NCI-H2227 (cell line): ENCODE results near the gene C16orf87.
A peak's percentile ranks its signal among the peaks of the same experiment; 100 is the strongest.
"Not testable (repeated sequence)": the region's sequence is repeated elsewhere in the genome, so short reads cannot be mapped to it uniquely, and the experiment has no call there.

ENCODE experiments used
- DNase-seq: peaks from one replicate; lab custom pipeline; 2025; ENCODE audit not compliant: unreplicated experiment; lab: John Stamatoyannopoulos, UW

Gene C16orf87

GRCh38 chr16:46830902-46831647 lies at the start of gene C16orf87:
Gene C16orf87, minus strand, starts transcription at chr16:46831180. Its CDS starts 31 bp downstream, at chr16:46831149.
- peak; percentile 94 for DNase-seq

- no peak for DNase-seq
Measured at GRCh38 chr16:46875243-46875642, 44.3 kb upstream of the C16orf87 start.

GRCh38 chr16:46873201-46873600 lies 42.2 kb upstream of the C16orf87 start:
- DNase-seq = no peak

GRCh38 chr16:46871597-46871996 lies 40.6 kb upstream of the C16orf87 start:
- DNase-seq = no peak

GRCh38 chr16:46868891-46869290 lies 37.9 kb upstream of the C16orf87 start:
- DNase-seq = not testable (repeated sequence)

GRCh38 chr16:46867486-46867885 lies 36.5 kb upstream of the C16orf87 start:
- not testable (repeated sequence) for DNase-seq

GRCh38 chr16:46866286-46866685 lies 35.3 kb upstream of the C16orf87 start:
- no peak for DNase-seq

GRCh38 chr16:46862555-46863447 lies 31.8 kb upstream of the C16orf87 start:
- no peak for DNase-seq

- DNase-seq = no peak
Measured at GRCh38 chr16:46859719-46860152, 28.8 kb upstream of the C16orf87 start.

GRCh38 chr16:46858151-46858550 lies 27.2 kb upstream of the C16orf87 start:
- DNase-seq = no peak

- peak; percentile 78 for DNase-seq
Measured at GRCh38 chr16:46857368-46857945, 26.5 kb upstream of the C16orf87 start.

GRCh38 chr16:46855389-46855788 lies 24.4 kb upstream of the C16orf87 start:
- no peak for DNase-seq

- DNase-seq = no peak
Measured at GRCh38 chr16:46854846-46855245, 23.9 kb upstream of the C16orf87 start.

GRCh38 chr16:46853713-46854443 lies 22.9 kb upstream of the C16orf87 start:
- peak; percentile 80 for DNase-seq

GRCh38 chr16:46852130-46852529 lies 21.1 kb upstream of the C16orf87 start:
- peak; percentile 3 for DNase-seq

- DNase-seq = no peak
Measured at GRCh38 chr16:46850619-46851555, 19.9 kb upstream of the C16orf87 start.

- no peak for DNase-seq
Measured at GRCh38 chr16:46848768-46849764, 18.1 kb upstream of the C16orf87 start.

GRCh38 chr16:46845952-46846351 lies 15.0 kb upstream of the C16orf87 start:
- DNase-seq = no peak

GRCh38 chr16:46844771-46845170 lies 13.8 kb upstream of the C16orf87 start:
- no peak for DNase-seq
